ENCODE data around the gene NEURL4.
"Not testable (repeated sequence)": the region's sequence is repeated elsewhere in the genome, so short reads cannot be mapped to it uniquely, and the experiment has no call there.

Gene NEURL4

DNA sequence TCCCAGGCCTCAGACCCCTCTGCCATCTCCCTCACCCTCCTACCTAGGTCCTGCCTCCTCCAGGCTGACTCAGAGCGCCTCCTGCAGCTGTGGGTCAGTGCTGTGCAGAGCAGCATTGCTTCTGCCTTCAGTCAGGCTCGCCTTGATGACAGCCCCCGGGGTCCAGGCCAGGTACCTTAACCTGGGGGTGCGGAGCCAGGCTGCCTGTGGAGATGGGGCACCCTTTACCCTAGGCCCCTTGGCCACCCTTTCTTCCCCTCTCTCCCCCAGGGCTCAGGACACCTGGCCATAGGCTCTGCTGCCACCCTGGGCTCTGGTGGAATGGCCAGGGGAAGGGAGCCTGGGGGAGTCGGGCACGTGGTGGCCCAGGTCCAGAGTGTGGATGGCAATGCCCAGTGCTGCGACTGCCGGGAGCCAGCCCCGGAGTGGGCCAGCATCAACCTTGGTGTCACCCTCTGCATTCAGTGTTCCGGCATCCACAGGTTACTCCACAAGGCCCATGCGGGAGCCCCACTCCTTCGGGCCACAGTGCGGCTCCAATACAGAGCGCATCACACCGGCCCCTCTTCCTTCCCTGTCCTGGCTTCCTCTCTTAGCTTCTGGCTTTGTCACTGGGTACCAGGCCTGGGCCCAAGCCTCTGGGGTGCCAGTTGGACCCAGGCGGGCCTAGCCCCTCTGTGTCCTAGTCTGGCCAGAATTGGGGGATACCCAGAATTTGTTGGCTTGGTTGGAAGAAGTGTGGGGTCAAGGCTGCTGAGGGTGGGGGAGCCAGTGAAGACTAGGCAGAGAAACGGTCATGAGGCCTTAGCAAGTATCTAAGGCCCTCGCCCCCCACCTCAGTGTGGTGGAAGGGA, 17.9 kb upstream of the NEURL4 start:
- no peak for DNase-seq

DNA sequence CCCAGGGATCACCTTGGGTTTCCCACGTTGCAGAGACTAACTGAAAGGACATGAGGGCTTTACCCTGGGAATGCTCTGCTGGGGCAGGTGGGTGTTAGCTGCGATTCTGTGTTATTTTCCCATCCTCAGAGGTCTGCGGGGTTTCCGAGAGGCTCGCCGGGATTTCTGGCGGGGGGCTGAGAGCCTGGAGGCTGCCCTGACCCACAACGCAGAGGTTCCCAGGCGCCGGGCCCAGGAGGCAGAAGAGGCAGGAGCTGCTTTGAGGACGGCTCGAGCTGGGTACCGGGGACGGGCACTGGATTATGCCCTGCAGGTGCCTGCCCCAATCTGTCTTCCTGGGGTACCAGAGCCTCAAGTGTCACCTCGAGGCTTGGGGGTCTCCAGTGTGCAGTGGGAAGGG, 14.1 kb upstream of the NEURL4 start:
- no peak for DNase-seq

DNA sequence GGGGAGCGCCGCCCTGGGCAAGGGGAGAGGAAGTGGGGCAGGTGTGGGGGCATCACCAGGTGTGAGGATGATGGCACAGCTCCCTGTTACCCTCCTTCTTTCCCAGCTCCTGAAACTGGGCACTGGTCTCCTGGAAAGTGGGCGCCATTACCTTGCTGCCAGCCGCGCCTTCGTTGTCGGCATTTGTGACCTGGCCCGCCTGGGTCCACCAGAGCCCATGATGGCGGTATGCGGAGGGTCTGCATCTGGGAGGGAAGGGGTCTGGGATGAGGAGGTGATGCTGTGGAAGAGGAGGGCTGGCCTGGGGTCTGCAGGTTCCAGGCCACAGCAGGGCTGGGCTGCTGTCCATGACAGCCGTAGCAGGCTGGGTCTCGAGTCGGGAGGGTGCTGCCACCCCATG, 12.7 kb upstream of the NEURL4 start:
- DNase-seq: no peak

DNA sequence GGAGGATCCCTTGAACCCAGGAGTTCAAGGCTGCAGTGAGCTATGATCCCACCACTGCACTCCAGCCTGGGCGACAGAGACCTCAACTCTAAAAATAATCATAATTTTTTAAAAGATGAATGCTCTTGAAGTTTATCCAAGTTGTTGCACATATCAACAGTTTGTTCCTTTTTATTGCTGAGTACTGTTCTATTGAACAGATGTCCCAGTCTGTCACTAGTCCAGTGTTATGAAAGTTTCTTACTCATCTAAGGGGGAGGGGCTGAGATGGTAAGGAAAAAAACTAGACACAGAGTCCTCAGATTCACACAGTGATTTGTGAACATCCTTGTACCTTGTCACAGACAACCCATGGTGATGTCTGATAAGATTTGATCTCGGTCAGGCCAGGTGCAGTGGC, 11.0 kb upstream of the NEURL4 start:
- no peak for DNase-seq

- not testable (repeated sequence) for DNase-seq
Measured at GRCh38 chr17:7337600-7337999, 8.5 kb upstream of the NEURL4 start.

GRCh38 chr17:7336240-7337175, 7.4 kb upstream of the NEURL4 start, which contains the start of gene ACAP1:
ACAP1 (plus strand) TSS chr17:7336529; CDS start chr17:7336735, 206 bp downstream.
- no peak for DNase-seq

- DNase-seq: not testable (repeated sequence)
Measured at GRCh38 chr17:7335765-7336164, 6.6 kb upstream of the NEURL4 start.

DNA sequence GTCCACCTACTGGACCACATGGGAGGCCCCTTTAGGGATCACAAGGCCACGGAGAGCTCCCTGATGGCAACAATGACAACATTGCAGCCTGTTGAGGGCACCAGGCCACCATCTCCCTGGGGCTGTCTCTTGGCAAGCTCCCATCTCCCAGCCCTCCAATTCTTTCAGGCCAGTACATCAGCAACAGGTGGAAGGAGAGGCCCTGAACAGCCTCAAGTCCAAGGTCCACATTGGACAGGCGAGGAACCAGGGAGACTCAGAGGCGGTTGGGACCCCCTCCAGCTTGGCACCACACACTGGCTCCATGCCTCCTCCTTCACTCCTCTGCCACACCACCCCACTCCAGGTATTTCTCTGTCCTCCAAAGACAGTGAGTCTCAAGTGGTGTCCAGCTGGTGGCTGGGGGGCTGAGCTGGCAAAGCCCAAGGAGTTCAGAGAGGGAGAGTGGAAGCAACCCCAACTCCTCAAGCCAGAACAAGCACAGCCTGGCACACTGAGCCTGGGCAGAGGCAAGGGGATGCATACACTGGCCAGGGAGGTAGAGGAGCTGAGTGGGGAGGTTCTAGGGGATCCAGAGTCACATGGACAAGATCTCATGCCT, 5.9 kb upstream of the NEURL4 start:
- DNase-seq: no peak

GRCh38 chr17:7332600-7333069, 3.5 kb upstream of the NEURL4 start:
- not testable (repeated sequence) for DNase-seq

- DNase-seq: no peak
Measured at GRCh38 chr17:7332111-7332510, 3.0 kb upstream of the NEURL4 start.

DNA sequence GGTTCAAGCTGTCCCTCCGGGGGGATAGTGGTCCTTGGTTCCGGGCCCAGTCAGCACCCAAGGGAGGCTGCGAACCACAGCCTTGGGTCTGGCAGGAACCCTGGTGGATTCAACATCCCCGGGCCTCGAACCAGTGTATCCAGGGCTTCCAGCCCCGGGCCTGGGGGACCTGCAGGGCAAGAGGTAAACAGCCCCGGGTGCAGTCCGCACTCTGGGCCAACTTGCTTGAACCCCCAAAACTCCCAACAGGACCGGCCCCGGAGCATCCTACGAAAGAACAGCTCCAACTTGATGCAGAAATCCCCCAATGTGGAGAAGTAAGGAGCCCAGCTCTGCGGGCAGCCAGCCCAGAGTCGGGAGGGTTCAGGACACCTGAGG, 1.5 kb upstream of the NEURL4 start:
- DNase-seq: no peak

GRCh38 chr17:7329997-7330637, 982 bp upstream of the NEURL4 start:
- DNase-seq: peak; percentile 85

DNA sequence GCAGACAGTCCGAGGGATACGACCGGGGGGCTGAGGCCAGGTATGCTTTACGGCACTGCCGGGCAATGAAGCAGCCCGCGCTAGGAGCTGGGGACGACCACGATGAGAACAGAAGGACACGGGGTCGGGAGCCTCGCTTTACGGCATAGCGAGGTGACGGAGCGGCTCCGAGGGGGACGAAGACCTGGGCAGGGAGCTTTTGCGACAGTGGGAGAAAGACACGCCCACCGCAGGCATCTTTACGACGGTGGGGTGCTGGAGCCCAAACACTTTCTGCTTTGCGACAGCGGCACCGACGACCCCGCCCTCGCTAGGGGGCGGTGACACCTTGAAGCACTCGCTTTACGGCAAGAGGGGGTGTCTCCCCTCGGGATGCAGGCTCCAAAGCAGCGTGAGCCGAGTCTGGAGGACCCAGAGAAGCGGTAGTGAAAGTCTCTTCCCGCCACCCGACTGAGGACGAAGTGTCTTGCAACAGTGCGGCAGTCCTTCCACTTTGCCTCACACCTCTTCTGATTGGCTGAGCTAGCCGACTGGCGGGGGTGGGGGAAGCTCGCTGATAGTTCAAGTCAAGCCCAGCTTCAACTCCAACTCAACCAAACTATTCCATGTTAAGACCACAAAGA, 350 bp upstream of the NEURL4 start:
- peak; percentile 99 for DNase-seq

DNA sequence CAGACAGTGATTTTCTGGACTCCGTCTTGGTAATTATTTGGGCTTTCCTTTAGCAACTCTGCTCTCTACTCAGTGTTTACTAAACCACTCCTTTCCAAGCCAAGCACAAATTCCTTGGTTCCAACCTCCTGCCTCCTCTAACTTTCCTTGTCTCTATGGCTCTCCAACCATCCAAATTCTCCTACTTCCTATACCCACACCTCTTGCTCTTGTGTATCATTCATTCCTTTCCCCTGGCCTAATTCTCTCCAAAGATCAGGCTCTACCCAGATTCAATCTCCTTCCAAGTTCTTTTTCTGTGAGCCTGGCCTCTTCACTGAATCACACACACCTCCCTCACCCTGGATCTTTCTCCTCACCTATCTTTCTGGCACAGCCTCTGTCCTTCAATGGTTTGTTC, 1.1 kb downstream of the NEURL4 start:
- DNase-seq: no peak

GRCh38 chr17:7327501-7327900, 1.6 kb downstream of the NEURL4 start:
- no peak for DNase-seq

- no peak for DNase-seq
Measured at GRCh38 chr17:7327056-7327455, 2.1 kb downstream of the NEURL4 start.

DNA sequence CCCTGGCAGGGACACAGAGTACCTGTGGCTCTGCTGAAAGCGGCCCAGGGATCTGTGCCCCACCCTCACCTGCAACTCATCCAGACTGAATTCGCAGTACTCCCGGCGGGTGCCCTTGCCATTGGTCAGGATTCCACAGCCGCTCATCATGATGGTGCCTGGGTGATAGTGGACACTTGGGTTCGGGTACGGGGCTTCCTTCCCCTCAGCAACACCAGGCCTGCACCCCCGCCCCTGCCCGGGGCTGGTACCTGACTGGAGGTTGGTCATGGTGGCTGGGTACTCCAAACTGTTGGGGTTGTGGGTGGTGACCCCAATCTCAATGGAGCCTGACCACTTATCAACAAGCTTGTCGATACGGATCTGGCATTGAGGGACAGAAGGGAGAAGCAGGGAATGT, 2.9 kb downstream of the NEURL4 start:
- DNase-seq: no peak

- DNase-seq: no peak
Measured at GRCh38 chr17:7325031-7325528, 4.1 kb downstream of the NEURL4 start.

DNA sequence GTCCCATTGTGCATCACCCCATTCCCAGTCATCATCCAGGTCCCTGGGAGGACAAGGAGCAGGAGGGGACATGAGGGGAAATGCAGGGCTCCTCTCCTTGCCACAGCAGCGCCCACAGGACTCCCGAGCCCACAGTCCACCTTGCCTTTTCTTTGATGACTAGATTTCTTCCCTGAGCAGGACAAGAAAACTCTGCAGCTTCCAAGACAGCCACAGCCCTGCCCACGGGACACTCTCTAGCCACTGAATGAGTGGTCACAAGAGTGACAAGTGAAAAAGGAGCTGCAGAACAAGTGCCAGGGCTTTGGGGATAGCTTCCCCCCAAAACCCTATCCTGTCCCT, 4.7 kb downstream of the NEURL4 start:
- DNase-seq: no peak

GRCh38 chr17:7323731-7324437, 5.3 kb downstream of the NEURL4 start:
- DNase-seq: peak; percentile 1

DNA sequence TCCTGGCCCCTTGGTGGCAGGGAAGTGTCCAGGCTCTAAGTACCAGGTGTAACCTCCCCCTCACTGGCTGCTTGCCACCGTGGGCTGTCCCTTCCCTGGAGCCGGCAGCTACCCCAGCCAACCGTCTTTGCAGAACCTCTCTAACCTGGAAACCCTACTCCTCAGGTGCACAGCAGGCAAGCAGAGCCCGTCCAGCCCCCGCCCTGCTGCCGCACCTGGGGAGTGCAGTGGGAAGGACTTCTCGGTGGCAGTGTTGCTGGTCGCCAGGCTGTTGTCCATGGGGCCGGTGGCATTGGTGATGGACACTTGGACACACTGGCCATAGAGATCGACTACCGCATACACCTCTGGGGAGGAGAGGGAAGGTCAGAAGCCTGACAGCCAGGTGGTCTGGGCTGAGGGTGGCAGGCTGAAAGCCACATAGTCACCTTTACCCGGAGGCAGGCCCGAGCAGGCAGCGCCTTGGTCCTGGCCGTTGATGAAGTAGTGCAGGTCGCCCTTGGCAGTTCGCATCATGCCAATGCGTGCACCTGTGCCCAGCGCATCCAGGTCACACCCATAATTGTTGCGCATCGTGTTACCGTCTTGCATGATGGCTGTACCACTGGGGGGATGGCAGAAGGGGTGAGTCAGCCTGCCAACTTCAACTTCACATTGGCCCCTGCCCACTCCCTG, 6.5 kb downstream of the NEURL4 start:
- no peak for DNase-seq
